NOMO-1 treated with dmso at 0.1 percent for 144 hours (cell line): ENCODE measurements around the gene LMAN1L.

Experiments used
- DNase-seq: peaks from one replicate; lab custom pipeline; 2025; ENCODE audit not compliant: unreplicated experiment; lab: John Stamatoyannopoulos, UW

Gene LMAN1L

DNA sequence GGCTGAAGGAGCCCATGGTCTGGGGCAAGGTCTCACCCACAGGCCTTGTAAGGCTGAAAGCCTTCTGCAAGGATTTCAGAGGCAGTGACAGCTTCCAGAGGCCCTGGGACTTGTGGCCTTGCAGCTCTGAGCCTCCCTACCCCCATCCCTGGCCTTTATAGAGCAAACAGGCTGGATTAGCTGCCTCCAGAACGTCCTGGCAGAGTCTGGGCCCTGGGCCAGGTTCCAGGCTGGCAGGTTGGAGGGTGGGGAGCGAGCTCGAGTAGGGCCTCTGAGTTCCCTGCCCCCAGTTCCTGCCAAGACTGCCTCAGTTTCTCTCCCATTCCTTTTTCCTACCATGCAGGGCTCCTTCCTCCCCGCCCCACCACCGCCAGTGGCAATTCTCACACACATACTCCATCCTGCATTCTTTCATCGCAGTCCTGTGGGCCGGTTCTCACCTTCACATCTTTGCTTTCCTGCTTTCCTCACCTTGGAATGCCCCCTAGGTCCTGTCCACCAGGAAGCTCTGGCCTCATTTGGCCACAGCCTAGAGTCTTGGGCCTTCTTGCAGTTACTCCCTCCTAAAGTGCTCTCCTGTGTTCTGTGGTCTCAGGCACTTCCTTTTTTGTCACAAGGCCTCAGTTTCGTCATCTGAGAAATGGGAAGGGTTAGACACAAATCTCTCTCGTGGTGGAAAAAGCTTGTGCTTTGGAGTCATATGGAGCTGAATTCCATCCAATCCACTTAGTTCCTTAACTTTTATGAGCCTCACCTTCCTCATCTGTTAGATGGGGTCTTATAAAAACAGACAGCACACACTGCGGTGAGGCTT lies 2.7 kb downstream of the LMAN1L start:
- no peak for DNase-seq

DNA sequence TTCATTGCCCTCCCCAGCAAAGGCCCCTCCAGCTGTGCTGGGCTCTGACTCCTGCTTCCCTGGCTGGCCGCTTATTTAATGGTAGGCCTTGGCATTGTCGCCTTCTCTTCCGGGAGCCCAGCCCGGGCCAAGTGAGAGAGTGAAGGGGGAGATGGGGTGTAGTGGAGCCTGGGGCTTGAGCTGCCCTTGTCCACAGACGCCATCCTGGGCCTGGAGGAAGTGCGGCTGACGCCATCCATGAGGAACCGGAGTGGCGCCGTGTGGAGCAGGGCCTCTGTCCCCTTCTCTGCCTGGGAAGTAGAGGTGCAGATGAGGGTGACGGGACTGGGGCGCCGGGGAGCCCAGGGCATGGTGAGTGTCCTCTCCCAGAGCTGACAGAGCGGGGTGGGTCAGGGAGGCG lies 3.3 kb downstream of the LMAN1L start:
- DNase-seq, result no peak

DNA sequence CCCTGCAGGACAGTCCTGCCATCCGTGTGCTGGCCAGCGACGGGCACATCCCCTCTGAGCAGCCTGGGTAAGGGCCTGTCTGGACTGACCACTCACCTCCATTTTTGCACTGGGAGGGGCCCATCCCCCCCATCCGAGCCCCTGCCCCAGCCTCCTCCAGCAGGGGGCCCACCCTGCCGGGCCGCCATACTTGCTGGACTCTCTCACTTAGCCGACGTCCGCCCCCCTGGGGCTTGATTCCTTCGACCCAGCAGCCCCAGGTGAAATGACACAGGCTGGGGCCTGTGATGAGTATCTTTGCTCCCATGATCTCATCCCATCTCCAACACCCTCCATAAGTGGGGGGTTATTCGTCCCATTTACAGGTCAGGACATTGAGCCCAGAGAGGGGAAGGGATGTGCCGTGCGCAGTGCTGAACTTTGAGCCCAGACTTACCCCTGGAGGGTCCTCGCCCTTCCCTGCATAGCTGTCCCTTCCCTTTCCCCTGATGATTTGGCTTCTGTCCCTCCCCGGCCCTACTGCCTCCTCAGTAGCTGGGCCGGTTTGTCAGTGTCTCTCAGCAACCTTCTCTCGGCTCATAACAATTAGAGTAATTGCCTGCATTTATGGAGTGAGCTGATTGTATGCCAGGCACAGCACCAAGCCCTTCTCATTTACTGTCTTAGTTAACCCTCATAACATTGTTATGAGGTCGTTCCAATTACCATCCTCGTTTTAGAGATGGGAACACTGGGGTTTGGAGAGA lies 4.2 kb downstream of the LMAN1L start:
- no peak for DNase-seq

DNA sequence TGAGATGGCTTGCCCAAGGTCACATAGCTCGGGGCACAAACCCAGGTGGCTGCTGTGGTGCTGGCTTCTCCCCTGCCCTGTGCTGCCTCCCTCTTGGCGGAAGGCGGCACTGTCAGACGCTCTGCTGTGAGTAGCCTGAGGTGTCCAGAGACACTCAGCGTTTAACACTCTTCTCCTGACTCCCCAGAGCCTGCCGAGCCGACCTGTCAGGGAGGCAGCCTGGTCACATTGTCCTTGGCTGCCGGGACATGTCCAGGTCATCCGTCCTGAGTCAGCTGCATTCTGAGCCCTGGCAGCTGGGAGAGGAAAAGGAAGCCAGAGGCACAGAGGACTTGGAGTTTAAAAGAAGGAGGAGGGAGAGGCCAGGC lies 4.7 kb downstream of the LMAN1L start:
- no peak for DNase-seq

DNA sequence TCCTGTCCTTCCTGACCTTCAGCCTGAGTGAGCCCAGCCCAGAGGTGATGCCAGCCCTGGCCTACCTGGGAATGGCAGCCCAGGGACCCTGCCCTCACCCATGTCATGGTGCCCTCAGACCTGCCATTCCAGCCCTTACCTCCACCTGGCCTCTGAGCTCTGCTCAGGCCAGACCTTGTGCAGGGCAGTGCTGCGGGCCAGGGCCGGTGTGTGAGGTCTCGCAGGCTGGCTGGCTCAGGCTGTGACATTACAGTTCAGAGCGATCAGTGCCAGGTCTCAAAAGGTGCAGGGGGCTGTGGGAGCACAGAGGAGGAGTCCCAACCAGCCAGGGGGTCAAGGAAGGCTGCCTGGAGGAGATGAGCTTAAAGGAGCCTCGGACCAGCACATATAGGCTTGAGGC lies 7.4 kb downstream of the LMAN1L start:
- DNase-seq, result no peak

DNA sequence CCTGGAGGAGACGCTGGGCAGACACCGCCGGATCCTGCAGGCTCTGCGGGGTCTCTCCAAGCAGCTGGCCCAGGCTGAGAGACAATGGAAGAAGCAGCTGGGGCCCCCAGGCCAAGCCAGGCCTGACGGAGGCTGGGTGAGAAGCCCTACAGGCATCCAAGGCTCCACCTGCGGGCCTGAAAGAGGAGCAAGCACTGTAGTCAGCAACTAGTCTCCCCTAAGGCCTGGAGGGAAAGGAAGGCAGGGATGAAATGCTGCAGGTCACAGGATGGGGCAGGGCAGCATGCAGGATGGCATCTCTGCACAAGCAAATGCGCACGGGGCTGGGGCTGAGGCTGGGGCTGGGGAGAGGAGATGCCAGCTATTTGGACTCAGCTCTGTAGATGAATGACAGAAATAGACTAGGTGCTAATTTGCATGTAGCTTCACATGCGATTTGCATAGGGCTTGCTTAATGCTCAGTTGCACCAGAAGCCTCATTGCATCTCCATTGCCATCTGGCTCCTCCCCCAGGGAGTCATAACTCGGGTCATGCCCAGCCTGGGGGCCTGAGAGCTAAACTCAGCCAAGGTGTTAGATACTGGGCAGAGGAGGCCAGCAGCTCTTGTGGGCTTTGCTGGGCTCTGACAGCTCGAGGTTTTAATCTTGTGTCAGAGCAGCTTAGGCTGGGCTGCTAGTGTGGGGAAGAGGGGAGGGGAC lies 8.6 kb downstream of the LMAN1L start:
- no peak for DNase-seq

DNA sequence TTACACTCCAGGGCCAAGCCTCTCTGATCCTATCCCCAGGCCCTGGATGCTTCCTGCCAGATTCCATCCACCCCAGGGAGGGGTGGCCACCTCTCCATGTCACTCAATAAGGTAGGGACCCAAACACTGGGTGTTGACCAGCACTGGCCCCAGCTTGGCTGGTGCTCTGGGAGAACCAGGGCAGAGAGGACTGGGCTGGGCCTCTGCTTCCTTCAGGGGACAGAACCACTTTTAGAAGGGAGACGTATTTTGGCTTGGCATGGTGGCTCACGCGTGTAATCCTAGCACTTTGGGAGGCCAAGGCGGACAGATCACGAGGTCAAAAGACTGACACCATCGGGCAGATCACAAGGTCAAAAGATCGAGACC lies 9.1 kb downstream of the LMAN1L start:
- no peak for DNase-seq

DNA sequence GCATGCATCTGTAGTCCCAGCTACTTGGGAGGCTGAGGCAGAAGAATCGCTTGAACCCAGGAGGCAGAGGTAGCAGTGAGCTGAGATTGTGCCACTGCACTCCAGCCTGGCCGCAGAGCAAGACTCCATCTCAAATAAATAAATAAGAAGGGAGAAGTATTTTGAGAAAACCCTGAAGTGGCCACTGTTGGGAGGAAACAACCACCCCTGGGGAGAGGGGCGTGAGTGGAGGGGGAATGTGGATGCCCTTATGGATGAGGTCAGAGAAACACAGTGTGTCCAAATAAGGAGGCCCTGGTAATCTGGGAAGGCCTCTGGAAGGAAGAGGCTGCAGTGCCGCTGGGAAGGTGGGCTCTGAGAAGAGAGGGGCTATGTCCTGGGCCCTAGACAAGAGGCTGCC lies 9.6 kb downstream of the LMAN1L start:
- DNase-seq, result no peak

DNA sequence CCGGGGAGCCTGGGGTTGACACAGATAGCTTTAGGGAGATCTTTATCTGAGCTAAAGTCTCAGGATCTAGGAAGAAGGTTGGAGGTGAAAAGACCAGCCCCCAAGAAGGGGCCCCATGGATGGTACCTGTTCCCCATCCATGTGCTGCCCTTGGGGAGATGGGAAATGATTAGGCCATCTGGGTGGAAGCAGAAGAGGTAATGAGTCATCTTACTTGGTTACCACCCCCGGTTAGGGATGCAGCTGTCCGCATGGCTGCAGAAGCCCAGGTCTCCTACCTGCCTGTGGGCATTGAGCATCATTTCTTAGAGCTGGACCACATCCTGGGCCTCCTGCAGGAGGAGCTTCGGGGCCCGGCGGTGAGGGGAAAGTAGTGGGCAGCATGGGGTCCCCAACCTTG lies 10.7 kb downstream of the LMAN1L start:
- no peak for DNase-seq

DNA sequence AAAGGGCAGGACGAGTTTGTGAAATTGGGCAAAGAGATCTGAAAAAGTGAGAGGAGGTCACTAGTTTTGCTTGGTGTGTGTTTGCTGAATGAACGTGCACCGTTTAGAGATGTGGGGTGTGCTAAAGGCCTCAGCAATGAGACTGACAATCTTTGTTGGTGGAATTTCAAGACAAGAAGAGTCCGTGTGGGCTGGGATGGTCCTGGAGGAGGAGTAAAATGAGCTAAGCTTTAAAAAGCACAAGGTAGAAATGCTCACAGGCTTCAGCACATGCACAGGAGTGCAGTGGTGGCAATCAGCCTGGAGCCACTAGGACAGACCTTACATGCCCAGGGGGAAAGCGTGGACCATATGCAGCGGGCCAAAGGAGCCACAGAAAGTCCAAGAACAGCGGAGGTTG lies 12.3 kb downstream of the LMAN1L start:
- no peak for DNase-seq

DNA sequence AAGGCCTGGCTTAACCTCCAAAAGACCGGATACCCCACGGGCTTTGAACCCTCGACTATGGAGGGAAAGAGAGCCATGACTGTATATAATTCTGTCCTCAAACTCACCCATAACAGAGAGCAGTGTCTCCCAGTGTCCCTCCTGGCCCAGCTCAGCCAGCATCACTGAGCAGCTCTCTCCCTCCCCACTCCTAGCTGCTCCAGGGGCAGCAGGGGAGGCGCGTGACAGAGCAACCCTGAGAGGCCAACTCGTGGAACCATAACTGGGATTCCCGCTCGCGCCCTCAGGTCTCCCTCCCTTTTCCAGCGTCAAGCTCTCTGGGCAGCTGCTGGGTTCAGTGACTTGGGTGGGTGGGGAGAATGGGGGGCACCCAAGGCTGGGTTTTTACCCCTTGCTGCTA lies 13.2 kb downstream of the LMAN1L start:
- DNase-seq, result no peak

DNA sequence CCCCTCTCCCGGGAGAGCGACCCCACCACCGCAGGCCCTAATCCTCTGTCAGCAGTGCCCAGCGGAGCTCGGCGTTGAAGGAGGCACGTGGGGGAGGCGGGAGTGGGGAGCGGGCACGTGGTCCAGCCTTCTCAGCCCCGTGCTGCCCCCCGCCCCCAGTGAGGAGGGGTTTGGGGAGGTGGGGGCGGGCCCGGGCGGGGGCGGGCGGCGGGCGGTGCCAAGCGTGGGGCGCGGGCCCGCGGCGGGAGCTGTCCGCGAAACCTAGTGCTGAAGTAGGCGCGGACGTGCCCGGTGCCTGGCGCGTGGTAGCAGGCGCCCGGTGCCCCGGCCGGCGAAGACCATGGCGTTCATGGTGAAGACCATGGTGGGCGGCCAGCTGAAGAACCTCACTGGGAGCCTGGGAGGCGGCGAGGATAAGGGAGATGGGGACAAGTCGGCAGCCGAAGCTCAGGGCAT lies 13.8 kb downstream of the LMAN1L start, which contains the start of gene CPLX3:
TSS of gene CPLX3 (plus strand) at position 264 of the 456 bp plus-strand sequence. CDS start at position 341, 77 bp downstream.
- DNase-seq, result no peak

DNA sequence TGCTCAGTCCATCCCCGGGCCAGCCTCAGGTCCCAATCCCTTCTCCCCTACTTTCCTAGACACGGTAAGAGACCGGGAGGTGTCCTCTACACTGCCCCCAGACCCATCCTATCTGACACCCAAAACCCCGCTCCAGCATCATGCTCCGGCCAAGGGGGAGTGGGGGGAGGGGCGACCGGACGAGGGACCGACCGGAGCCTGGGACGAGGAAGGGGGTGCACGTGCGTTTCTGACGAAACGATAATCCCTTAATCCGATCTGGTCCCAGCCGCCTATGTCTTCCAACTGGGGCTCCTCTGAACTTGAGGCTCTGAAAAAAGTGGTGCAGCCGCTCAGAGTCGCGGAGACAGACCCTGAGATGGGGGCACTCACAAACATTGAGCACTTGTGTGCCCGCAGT lies 14.3 kb downstream of the LMAN1L start:
- DNase-seq, result no peak

DNA sequence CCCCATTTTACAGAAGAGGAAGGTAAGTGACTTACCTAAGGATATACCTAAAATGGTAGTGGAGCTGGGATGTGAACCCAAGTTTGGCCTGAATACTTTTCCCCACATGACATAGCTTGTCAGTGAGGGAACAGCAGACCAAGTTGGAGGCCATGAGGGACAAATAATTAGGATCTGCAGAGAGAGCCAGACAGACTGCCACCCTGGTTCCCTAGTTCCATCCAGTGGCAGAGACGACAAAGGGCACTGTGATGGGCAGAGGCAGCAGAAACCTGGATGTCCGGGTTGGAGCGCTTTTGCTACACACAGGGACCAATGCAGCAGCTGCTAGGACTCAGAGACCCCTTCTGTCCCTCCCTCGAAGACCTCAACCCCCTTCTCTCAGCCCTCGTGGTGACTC lies 15.0 kb downstream of the LMAN1L start:
- DNase-seq, result no peak

DNA sequence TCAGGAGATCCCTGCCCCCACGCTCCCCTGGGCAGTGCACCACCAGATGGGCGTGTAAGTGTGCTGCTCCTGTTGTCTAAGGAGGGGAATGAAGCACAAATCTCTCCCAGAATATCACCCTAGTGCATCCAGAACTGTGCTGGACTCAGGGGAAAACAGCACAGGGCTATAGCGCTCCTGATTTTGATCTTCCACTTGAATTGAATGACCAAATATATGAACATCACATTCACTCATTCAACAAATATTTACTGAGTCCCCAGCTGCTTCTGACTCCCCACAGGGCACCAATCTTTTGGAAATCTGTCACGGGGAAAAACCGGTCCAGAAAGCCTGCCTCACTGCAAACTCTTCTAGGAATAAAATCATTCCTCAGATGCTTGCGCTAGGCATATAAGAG lies 16.2 kb downstream of the LMAN1L start:
- no peak for DNase-seq

DNA sequence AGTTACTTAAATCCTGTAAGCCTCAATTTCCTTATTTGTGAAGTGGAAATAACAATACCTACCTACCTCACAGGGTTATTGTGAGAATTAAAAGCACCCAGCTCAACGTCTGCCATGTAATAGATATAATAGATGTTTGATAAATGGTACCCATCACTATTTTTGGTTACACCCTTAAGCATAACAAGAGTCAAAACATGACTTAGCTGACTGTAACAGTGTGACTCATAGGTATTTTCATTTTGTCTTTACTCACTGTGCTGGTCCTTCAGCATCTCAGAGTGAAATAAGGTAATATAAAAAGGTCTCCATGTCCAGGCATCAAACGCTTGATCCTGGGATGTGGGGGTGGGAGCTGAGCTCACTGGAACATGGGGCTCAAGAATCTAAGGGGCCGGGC lies 16.9 kb downstream of the LMAN1L start:
- no peak for DNase-seq

DNA sequence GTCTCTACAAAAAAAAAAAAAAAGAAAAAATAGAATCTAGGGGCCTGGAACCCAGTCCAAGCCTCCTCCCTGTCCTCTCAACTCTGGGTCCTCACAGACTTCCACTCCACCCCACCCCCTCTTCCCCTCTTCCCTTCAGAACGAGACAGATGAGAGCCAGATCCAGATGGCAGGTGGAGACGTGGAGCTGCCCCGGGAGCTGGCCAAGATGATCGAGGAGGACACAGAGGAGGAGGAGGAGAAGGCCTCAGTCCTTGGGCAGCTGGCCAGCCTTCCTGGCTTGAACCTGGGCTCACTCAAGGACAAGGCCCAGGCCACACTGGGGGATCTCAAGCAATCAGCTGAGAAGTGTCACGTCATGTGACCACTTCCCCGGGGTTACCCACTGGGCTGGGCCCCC lies 17.4 kb downstream of the LMAN1L start:
- DNase-seq, result no peak

DNA sequence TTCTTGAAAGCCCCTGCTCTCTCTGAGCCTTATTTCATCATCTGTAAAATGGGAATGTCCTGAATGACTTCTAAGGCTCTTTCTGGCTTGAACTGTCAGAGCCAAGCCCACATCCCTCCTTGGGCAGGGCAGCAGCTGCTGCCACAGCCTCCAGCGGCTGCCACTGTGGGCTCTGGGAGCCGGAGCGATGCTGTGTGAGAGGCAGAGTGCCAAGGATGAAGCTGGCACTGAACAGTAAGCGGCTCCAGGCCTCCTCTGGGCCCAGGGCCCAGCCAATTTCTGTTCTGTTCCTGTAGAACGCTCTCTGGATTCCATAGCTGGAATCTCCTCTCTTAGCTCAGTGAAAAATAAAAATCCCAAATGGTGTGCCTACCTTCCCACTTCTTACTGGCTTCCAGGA lies 18.2 kb downstream of the LMAN1L start:
- DNase-seq, result no peak

DNA sequence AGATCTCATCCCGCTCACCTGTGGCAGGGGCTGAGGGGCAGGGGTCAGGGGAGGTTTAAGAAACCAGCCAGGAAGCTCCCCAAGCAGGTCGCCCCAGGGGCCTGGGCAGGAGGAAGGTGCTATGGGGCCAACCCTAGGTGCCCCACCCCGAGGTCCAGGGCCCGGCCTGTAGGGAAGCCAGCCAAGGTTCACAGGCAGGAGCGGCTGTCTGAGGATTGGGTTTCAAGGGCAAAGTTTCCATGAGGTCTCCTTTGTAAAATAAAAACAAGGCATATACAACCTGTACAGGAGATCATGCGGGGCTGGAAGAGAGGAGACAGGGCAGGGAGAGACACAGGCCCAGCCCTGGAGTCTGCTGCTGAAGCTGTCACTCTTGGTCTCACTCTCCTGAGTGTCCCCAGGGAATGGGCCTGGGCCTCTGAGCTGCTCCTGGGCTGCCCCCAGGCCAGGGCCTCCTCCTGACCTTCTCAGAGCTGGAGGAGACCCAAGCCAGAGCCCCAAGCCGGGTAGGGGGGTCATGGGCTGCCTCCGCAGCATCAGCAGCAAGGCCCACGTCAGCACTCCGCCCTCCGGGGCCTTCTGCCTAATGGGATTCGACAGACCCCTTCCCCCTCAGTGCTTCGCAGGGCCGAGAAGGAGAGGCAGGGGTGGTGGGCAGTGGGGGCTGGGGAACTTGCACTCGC lies 19.3 kb downstream of the LMAN1L start:
- no peak for DNase-seq

DNA sequence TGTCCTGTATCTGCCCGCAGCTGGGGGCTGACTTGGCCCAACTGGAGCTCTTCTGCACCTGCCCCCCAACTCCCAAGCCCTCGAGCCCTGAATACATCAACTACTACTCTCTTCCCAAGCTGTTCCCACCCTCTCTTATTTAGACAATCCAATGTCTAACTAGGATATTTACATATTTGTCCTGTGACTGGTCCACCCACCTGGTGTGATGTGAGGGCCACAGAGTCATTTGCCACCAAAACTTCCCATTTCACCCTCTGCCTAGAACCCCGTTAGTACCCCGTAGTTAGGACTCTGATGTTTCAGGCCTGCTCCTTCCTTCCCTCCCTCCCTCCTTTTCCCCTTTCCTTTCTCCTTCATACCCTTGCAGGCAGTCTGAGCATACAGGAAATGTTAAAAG lies 20.2 kb downstream of the LMAN1L start:
- no peak for DNase-seq

DNA sequence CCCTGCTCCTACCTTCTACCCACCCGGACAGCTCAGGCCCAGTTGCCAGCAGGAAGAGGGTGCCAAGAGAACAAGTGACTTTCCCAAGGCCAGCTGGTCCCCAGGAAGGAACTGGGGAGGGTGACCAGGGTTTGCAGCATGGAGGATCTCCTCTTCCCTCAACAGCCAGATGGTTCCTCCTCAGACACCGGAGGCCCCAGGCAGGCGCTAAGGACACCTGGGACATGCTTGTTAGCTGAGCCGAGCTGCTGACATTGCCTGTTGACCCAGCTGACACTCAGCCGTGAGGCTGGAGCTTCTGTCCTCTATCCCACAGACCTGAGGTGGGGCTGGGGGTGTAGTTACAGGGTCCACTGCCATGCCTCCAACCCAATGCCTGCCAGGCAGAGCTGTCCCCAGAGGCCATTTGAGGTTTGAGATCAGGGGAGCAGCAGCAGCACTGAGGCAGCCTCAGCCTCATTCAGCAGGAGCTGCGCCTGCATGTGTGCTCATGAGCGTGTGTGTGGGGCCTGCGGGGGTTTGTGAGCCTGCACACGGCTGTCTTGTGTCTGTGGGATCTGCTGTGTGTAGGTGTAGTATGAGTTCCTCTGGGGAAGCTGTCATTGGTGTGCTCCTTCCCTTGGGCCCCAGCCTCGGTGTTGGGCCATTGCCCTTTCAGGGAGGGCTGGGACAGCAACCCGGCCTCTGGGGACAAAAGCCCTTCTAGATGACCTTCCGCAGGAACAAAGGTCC lies 20.9 kb downstream of the LMAN1L start:
- DNase-seq, result no peak
